ENCODE measurements around the gene CENPX. TPM values are rescaled to one million over a fixed set of nuclear protein-coding genes. Genes with fewer than 3 reads are reported as not detected.

CENPX gene
- total and polyA plus RNA-seq, 2 of the 13 experiments (the other 11 are each of a cell fraction or from before 2014, with no cell fraction given), result 92.7 to 170 TPM

- 0 out of 2 replicates have a peak, but pooled peaks have one; percentile 34 for TF ChIP-seq HNF1B (CRISPR knock-in tag; IDR thresholded peaks at IDR 0.05)
- TF ChIP-seq SMC3 (IDR thresholded peaks at IDR 0.05; ENCODE audit: low read length), result no peak; the same call in 1 of the 2 replicates
- TF ChIP-seq TP53 (CRISPR knock-in tag; conservative IDR thresholded peaks at IDR 0.05), result peak; percentile 65; the same call in 1 of the 2 replicates
- 0 out of 2 replicates have a peak, but pooled peaks have one; percentile 50 for TF ChIP-seq PAX8 (CRISPR knock-in tag; IDR thresholded peaks at IDR 0.05; ENCODE audit: borderline replicate concordance)
- 0 out of 2 replicates have a peak, but pooled peaks have one; percentile 52 for TF ChIP-seq ZNF558 (CRISPR knock-in tag; IDR thresholded peaks at IDR 0.05; ENCODE audit: borderline replicate concordance)
- peak; percentile 92 for TF ChIP-seq PATZ1 (CRISPR knock-in tag; IDR thresholded peaks at IDR 0.05)
- no peak for TF ChIP-seq ZNF780A (CRISPR knock-in tag; IDR thresholded peaks at IDR 0.05)
- TF ChIP-seq GFI1 (CRISPR knock-in tag; IDR thresholded peaks at IDR 0.05; ENCODE audit: borderline replicate concordance), result peak; percentile 90
- TF ChIP-seq ZNF746 (CRISPR knock-in tag; IDR thresholded peaks at IDR 0.05), result peak; percentile 90
- peak; percentile 81; the same call in 1 of the 2 replicates for TF ChIP-seq ZNF598 (CRISPR knock-in tag; IDR thresholded peaks at IDR 0.05; ENCODE audit: borderline replicate concordance)
- no peak; the same call in 1 of the 2 replicates for TF ChIP-seq KLF15 (CRISPR knock-in tag; IDR thresholded peaks at IDR 0.05; ENCODE audit: borderline replicate concordance)
- peak; percentile 70; the same call in 1 of the 2 replicates for TF ChIP-seq ZNF44 (CRISPR knock-in tag; IDR thresholded peaks at IDR 0.05)
- peak; percentile 89 for TF ChIP-seq SRY (CRISPR knock-in tag; IDR thresholded peaks at IDR 0.05)
- TF ChIP-seq ZNF749 (CRISPR knock-in tag; IDR thresholded peaks at IDR 0.05; ENCODE audit: borderline replicate concordance), result peak; percentile 76
- TF ChIP-seq ZNF737 (CRISPR knock-in tag; IDR thresholded peaks at IDR 0.05; ENCODE audit: borderline replicate concordance), result no peak; the same call in 1 of the 2 replicates
- TF ChIP-seq TBL1XR1 (IDR thresholded peaks at IDR 0.05; ENCODE audit: borderline replicate concordance, low read length, partially characterized antibody), result no peak
- no peak for TF ChIP-seq IKZF4 (CRISPR knock-in tag; IDR thresholded peaks at IDR 0.05; ENCODE audit: borderline replicate concordance, low read depth, not compliant biosample characterization)
- no peak for TF ChIP-seq MBD4 (IDR thresholded peaks at IDR 0.05; ENCODE audit: borderline replicate concordance, low read length)
- peak; percentile 81 for TF ChIP-seq TCF7 (IDR thresholded peaks at IDR 0.05; ENCODE audit: low read depth)
- TF ChIP-seq SYNCRIP (IDR thresholded peaks at IDR 0.05; ENCODE audit: insufficient read depth, low read depth, low read length), result no peak
- TF ChIP-seq FOXC1 (CRISPR knock-in tag; IDR thresholded peaks at IDR 0.05; ENCODE audit: borderline replicate concordance), result peak; percentile 72
- no peak for TF ChIP-seq GPBP1L1 (CRISPR knock-in tag; IDR thresholded peaks at IDR 0.05)
- no peak for TF ChIP-seq SIX4 (CRISPR knock-in tag; IDR thresholded peaks at IDR 0.05)
- TF ChIP-seq ZNF20 (CRISPR knock-in tag; IDR thresholded peaks at IDR 0.05), result no peak
These were observed 19.0 kb downstream of the CENPX start (continued) for GRCh38 chr17:82003411-82004381.

All from HepG2 (cell line).